ENCODE results near the gene C3orf20.

Gene C3orf20

DNA sequence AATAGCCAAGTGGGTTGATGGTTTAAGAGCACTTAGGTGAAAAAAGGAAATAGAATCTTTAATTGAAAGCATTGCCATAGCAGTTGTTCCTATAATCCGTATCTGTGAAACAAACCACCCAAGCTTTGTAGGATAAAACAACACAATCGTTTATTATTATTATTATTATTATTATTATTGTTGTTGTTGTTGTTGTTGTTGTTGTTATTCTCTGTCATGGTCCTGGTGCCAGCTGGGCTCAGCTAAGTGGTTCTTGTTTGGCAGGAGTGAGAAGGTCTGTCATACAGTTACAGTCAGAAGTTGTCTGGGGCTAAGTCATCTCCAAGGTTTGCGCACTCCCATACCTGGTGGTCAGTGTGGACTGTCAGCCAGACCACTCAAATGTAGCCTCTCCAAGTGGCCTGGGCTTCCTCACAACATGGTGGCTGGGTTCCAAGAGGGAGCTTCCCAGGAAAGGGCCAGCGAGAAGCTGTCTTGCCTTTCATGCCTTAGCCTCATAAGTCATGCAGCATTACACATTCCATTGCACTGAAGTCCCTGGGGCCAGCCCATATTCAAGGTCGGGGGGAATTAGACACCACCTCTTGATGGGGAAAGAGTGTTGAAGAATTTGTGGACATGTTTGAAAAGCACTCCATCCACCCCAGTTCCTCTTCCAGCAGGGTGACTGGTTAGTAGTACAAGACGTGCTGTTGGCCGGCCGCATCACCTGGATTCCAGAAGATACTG lies 89.6 kb downstream of the C3orf20 start:
- Mint-ChIP-seq H3K9me3 (no peaks in the 10 kb centered on the region), H3K4me3 (no peak overlapping the region), H3K4me1 (ENCODE audit: low read depth) (peaks cover 4% of the 10 kb centered on the region), H3K36me3 (ENCODE audit: low read depth) (peaks cover 2% of the 10 kb centered on the region), H3K27ac (no peak overlapping the region), H3K27me3 (ENCODE audit: low read depth) (no peaks in the 10 kb centered on the region)
- DNase-seq (ENCODE audit: low spot score), result no peak

DNA sequence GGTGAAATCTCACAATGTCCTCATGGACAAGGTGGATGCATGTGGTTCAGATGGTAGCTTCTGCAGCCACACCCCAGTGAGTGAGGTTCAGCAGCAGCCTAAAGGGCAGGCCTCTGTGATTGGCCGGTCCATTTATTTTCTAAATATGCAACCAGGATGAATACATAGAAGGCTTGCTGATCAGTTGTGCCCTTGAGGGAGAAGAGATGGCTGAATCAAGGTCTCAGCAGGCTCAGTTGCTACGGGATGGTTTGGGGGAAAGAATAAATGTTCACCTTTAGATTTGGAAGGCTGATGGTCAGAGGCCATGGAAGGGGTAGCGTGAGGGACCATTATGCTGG lies 90.1 kb downstream of the C3orf20 start:
- H3K4me1 Mint-ChIP-seq (ENCODE audit: low read depth), result peaks cover 4% of the 10 kb centered on the region
- H3K36me3 Mint-ChIP-seq (ENCODE audit: low read depth), result peaks cover 2% of the 10 kb centered on the region
- no peak for DNase-seq (ENCODE audit: low spot score)
- no peak overlapping the region for H3K4me3 Mint-ChIP-seq
- H3K27ac Mint-ChIP-seq, result no peak overlapping the region
- H3K9me3 Mint-ChIP-seq, result no peaks in the 10 kb centered on the region
- no peaks in the 10 kb centered on the region for H3K27me3 Mint-ChIP-seq (ENCODE audit: low read depth)

DNA sequence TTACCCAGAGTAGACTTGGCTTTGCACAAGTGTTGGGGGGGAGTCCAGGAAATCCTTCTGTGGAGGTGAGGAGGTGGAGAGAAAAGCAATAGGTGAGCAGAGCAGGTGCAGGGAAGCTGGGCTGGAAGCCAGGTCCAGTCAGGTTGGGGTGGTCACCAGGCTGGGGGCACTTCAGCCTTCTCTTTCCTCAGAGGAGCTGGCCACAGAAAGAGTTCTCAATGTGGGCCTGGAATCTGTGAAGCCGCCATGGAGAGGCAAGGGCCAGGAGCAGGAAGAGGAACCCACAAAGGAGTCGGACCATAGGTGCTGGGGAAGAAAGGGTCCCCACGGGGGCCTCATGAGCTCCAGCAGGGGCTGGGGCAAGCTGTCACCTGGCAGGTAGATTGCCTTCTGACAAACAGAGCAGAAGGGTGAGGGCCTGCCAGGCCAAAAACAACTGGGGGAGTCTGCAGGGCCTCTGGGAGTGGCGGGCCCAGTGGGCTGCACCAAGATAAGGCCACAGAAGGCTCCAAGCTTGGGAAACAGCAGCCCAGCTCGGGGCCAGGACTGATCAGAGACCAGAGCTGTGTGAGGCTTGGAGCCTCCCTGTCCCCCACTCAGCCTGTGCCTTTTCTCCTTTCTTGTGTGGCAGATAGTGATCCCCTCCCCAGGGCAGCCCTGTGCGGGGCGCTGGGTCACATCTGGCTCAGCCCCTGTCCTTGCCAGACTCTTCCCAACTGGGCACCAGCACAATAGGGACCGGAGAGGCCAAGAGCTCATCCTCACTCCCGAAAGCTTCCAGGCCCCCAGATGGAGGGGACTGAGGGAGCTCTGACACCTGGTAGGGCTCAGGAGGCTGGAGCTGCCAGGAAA lies 90.9 kb downstream of the C3orf20 start:
- Mint-ChIP-seq H3K27me3 (ENCODE audit: low read depth) (no peaks in the 10 kb centered on the region), H3K27ac (no peak overlapping the region), H3K4me3 (no peak overlapping the region), H3K36me3 (ENCODE audit: low read depth) (peaks cover 2% of the 10 kb centered on the region), H3K9me3 (no peaks in the 10 kb centered on the region), H3K4me1 (ENCODE audit: low read depth) (peaks cover 4% of the 10 kb centered on the region)
- no peak for DNase-seq (ENCODE audit: low spot score)

DNA sequence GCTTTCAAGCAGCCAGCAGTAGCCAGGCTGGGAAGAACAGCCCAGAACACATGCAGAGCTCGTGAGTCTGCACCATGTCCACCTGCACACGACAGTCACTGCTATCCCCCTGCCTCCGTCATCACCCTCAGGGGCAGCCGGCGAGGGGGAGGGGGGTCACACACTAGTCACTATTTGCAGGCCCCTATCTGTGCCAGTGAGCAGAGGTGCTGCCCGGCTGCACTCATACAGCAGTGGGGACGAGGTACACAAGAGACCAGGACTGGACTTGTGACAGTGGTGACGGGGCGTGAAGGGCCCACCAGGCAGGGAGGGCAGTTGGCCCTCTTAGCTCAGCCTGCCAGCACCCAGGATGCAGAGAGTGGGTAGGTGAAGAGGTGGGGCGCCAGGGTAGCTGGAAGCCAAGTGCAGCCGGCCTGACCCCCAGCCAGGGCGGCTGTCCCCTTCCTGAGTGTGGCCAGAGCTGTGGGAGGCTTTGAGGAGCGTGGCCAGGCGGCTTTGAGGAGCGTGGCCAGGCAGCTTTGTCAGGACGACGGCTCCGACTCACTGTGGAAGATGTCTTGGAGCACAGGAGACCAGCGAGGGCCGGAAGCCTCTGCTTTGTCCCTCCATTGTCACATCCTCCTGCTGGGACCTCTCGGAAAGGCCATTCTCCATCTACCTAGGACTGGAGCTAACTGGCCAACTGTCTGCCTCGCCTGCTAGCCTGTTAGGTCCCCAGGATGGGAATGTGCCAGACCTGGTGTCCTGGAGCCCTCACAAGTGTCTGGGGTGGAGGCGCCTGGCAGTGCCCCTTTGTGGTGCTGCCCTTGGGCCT lies 91.7 kb downstream of the C3orf20 start:
- H3K4me1 Mint-ChIP-seq (ENCODE audit: low read depth), result peaks cover under 1% of the 10 kb centered on the region
- no peaks in the 10 kb centered on the region for H3K36me3 Mint-ChIP-seq (ENCODE audit: low read depth)
- no peak overlapping the region for H3K27ac Mint-ChIP-seq
- H3K27me3 Mint-ChIP-seq (ENCODE audit: low read depth), result no peaks in the 10 kb centered on the region
- H3K4me3 Mint-ChIP-seq, result no peak overlapping the region
- no peaks in the 10 kb centered on the region for H3K9me3 Mint-ChIP-seq
- DNase-seq (ENCODE audit: low spot score), result no peak

DNA sequence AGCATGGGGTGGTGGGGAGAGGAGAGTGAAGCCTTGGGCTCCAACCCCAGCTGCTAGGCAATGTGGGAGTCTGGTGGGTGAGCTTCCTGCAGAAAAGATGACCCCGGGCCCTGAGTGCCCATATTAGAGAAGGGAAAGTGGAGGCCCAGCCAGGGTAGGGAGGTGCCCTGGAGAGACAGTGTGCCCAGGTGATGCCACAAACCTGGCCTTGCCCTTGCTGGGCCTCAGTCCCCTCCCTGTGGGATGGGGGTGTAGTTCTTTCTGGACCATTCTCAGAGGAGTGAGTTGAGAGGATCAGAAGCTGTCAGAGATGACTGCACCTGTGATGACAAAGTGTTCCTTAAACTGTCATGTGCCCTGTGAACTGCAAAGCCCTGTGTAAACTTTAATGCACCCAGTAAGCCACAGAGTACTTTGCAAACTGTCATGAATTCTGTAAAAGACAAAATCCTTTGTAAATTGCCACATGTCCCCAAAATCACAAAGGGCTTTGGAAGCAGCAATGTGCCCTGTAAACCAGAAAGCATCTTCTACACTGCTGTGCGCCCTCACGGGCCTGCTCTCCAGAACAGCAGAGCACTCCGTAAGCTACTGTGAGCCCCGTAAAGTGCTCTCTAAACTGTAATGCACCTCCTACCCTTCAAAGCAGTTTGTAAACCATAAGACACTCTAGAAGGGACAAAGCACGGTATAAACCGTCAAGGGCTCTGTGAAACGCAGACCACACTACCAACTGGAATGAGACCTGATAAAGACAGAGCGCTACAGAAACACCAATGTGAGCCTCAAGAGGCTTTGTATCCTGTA lies 92.5 kb downstream of the C3orf20 start:
- Mint-ChIP-seq H3K4me1 (ENCODE audit: low read depth) (no peaks in the 10 kb centered on the region), H3K4me3 (no peak overlapping the region), H3K9me3 (no peaks in the 10 kb centered on the region), H3K36me3 (ENCODE audit: low read depth) (no peaks in the 10 kb centered on the region), H3K27me3 (ENCODE audit: low read depth) (no peaks in the 10 kb centered on the region), H3K27ac (no peak overlapping the region)
- DNase-seq (ENCODE audit: low spot score), result no peak

DNA sequence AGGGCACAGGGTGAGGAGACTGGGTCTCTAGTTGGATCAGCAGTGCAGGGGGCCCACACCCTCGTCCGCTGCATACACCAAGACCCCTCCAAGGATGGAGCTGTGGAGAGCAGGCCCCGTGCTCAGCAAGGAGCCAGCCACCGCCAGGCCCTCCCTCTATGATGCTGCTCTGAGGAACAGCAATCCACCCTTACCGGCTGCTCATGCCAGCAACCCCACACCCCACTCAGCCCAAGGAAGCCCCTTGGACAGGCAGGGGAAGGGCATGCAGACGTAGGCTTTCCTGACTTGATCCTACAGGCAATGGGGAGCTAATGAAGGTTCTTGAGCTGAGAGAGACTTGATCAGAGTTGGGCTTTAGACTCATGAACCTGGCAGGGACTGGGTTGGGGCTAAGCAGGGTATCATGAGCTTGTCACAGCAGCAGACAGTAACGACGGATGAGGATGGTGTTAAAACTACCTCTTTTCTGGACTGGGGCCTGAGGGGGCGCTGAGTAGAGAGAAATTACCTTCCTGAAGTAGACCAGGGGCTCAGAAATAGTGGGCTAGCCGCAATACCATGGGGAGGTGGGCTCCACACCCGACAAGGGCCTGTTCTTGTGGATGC lies 93.3 kb downstream of the C3orf20 start:
- Mint-ChIP-seq H3K4me3 (no peak overlapping the region), H3K27me3 (ENCODE audit: low read depth) (no peaks in the 10 kb centered on the region), H3K36me3 (ENCODE audit: low read depth) (no peaks in the 10 kb centered on the region), H3K4me1 (ENCODE audit: low read depth) (no peaks in the 10 kb centered on the region), H3K27ac (no peak overlapping the region), H3K9me3 (no peaks in the 10 kb centered on the region)
- no peak for DNase-seq (ENCODE audit: low spot score)

DNA sequence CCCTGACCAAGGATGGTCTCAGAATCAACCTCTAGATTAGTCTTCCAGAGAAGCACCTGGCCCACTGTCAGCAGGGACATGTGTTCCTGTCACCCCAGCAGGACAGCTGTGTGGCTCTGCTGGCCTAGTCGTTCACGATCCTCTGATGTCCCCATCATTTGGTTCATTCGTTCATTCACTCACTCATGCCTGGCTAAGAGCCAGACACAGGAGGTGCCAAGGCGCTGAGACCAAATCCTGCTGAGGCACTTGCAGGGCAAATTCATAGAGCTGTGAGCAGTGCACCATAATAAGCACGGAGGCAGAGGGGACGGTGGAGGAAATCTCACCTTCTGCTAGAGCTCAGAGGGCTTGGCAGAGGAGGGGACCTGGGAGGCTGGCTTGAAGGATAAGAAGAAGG lies 93.9 kb downstream of the C3orf20 start:
- Mint-ChIP-seq H3K36me3 (ENCODE audit: low read depth) (no peaks in the 10 kb centered on the region), H3K4me3 (no peak overlapping the region), H3K9me3 (no peaks in the 10 kb centered on the region), H3K4me1 (ENCODE audit: low read depth) (no peaks in the 10 kb centered on the region), H3K27me3 (ENCODE audit: low read depth) (no peaks in the 10 kb centered on the region), H3K27ac (no peak overlapping the region)
- DNase-seq (ENCODE audit: low spot score), result no peak

DNA sequence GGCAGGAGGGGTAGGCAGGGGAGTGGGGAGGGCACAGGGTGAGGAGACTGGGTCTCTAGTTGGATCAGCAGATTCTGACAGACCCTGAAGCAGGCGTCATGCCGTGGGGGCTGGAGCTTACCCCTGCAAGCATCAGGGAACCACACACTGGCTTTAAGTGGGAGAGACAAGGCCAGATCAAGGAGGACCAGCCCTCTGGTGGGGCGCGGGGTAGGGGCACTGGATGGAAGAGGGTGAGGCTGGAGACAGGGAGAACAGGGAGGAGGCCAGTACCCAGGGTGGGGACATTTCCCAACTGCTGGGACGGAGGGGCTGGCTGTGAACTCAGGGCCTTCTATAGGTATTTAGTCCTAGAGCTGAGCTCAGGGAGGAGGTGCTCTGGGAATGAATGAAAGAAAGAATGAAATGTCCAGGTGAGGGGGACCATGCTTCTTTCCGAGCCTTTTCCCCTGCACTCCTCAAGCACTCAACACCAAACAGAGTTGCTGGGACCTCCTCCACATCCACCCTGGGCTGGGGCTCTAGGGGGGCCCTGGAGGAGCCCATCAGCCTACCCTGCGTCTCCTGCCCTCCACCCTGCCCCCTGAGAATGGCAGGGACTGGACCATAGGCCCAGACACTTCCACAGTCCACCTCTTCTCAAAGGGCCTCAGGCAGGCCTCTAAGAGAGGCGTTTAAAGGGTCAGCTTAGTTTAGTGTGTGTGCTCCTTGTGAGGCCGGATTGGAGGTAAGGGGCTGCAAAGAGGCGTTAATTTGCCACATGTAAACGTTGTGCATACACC lies 94.8 kb downstream of the C3orf20 start:
- H3K9me3 Mint-ChIP-seq, result no peaks in the 10 kb centered on the region
- no peaks in the 10 kb centered on the region for H3K4me1 Mint-ChIP-seq (ENCODE audit: low read depth)

DNA sequence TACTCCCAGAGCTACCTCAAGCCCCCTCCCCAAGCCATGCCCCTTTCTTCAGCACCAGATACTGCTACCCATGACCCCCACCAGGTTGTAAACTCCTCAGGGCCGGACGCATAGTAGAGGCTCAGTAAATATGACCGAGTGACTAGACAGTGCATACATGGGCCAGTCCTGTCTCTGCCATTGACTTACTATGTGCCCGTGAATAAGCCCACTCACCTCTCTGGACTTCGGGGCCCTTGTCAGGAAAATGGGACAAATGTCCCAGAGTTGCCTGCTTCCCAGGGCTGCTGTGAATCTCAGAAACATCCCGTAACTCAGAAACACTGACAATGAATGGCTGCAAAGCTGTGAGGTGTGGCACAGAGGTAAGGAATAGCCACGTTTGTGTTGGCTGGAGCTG lies 95.7 kb downstream of the C3orf20 start:
- H3K4me1 Mint-ChIP-seq (ENCODE audit: low read depth), result no peaks in the 10 kb centered on the region
- no peaks in the 10 kb centered on the region for H3K9me3 Mint-ChIP-seq
- H3K27me3 Mint-ChIP-seq (ENCODE audit: low read depth), result no peaks in the 10 kb centered on the region

More for the DNA sequence above, 94.8 kb downstream of the C3orf20 start:
- Mint-ChIP-seq H3K4me3 (no peak overlapping the region), H3K36me3 (ENCODE audit: low read depth) (no peaks in the 10 kb centered on the region), H3K27ac (no peak overlapping the region), H3K27me3 (ENCODE audit: low read depth) (no peaks in the 10 kb centered on the region)
- DNase-seq (ENCODE audit: low spot score), result no peak

DNA sequence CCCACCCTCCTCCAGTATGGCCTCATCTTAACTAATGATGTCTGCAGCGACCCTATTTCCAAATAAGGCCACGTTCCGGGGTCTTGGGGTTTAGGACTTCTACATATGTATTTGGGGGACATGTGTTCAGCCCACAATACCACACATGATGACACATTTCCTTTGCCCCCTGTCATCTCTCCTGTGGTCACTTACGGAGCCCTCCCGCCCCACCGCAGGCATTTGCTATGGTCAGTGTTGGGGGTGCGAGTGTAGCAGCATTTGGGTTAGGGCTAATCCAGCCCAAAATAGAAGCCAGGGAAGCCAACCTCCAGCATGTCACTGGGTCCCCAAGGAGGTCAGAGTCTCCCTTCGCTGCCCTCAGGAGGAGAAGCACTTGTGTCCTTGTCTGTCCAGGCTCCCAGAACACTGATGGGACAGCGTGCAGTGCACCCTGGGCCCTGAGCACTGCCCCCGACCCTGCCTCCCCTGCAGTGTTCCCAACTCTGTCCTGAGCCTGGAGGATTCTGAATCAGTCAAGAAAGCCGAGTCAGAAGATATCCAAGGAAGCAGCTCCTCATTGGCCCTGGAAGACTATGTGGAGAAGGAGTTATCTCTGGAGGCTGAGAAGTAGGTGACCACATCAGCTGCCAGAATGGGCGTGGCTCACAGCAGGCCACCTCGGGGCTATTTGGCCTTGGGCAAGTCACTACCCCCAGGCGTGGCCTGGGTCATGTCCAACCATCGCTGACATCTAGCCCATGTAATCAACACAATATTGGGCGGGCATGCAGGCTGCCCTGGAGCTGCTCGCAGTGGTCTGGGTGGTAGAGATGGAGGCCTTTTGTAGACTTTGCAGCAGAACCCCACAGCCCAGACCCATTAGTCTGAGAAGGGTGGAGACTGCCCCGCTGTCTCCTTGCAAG lies 96.9 kb downstream of the C3orf20 start:
- no peaks in the 10 kb centered on the region for H3K4me1 Mint-ChIP-seq (ENCODE audit: low read depth)
- no peak for DNase-seq (ENCODE audit: low spot score)
- no peak overlapping the region for H3K27ac Mint-ChIP-seq
- no peaks in the 10 kb centered on the region for H3K27me3 Mint-ChIP-seq (ENCODE audit: low read depth)
- no peaks in the 10 kb centered on the region for H3K9me3 Mint-ChIP-seq
- H3K4me3 Mint-ChIP-seq, result no peak overlapping the region
- H3K36me3 Mint-ChIP-seq (ENCODE audit: low read depth), result no peaks in the 10 kb centered on the region

More for the DNA sequence above, 95.7 kb downstream of the C3orf20 start:
- no peak for DNase-seq (ENCODE audit: low spot score)
- Mint-ChIP-seq H3K36me3 (ENCODE audit: low read depth) (no peaks in the 10 kb centered on the region), H3K4me3 (no peak overlapping the region), H3K27ac (no peak overlapping the region)

DNA sequence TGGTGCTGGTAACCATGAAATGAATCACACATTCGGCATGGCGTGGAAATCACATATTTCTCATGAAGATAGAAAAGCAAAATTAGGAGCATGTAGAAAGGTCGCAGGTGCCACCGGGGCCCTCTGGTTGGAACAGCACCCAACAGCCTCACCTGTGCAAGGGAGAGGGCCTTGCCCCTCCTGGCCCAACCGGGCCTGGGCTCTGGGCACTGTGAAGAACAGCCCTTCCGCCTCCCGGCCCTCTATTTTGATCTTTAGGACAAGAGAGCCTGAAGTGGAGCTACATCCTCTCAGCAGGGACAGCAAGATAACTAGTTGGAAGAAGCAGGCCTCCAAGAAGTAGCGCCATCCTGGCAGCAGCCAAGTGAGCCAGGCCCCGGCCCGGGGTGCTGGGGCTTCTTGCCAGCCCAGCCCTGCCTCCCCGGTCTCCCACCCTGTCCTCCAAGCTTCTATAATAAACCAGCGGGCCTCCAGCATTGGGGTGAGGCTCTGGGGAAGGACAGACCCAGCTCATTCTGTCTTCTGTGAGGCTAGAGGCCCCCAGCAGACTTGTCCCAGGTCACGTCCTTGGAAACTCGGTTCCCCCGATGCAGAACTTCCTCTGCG lies 97.7 kb downstream of the C3orf20 start:
- Mint-ChIP-seq H3K27ac (no peak overlapping the region), H3K4me3 (no peak overlapping the region), H3K27me3 (ENCODE audit: low read depth) (no peaks in the 10 kb centered on the region), H3K36me3 (ENCODE audit: low read depth) (no peaks in the 10 kb centered on the region), H3K4me1 (ENCODE audit: low read depth) (no peaks in the 10 kb centered on the region), H3K9me3 (no peaks in the 10 kb centered on the region)
- no peak for DNase-seq (ENCODE audit: low spot score)

DNA sequence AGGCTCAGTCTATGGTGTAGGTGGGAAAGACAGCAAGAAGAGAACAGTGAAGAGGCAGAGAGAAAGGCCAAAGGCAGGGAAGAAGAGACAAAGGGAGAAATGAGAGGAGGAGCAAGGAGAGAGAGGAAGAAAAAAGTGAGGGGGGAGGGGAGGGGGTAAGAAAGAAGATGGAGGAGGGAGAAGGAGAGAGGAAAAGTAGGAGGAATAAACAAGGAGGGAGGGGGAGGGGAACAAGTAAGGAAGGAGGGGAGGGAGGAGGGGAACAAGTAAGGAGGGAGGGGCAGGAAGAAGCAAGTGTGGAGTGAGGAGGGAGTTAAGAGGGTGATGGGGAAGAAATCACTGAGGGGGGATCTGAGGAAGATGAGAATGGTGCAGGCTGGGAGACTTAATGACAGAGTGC lies 98.3 kb downstream of the C3orf20 start:
- no peak for DNase-seq (ENCODE audit: low spot score)
- Mint-ChIP-seq H3K9me3 (no peaks in the 10 kb centered on the region), H3K27me3 (ENCODE audit: low read depth) (no peaks in the 10 kb centered on the region), H3K4me3 (no peak overlapping the region), H3K27ac (no peak overlapping the region), H3K4me1 (ENCODE audit: low read depth) (no peaks in the 10 kb centered on the region), H3K36me3 (ENCODE audit: low read depth) (no peaks in the 10 kb centered on the region)
